Lower leg skin (tissue), 4 donors: Measurements from ENCODE around the gene GPR161. TPM values are rescaled to one million over a fixed set of nuclear protein-coding genes. Genes with fewer than 3 reads are reported as not detected.
A peak's percentile ranks its signal among the peaks of the same experiment; 100 is the strongest.

Experiments used
- DNase-seq, 2 donors: peaks; one replicate each; pipeline ENCODE4 v3.0.0-alpha.2; 2019; ENCODE audit warnings: low spot score in 2 of 2
- H3K4me3 ChIP-seq: fragments of 200-600 bp; sonication (generic); 2 replicates; pipeline ENCODE4 v1.5.1; 2017; ENCODE audit warnings: mild to moderate bottlenecking, low read depth; ENCODE audit not compliant: poor library complexity, severe bottlenecking
- CTCF ChIP-seq, 3 donors: fragments of 450-650 bp; IDR thresholded peaks; one replicate each; pipeline ENCODE4 v1.5.1; 2016; ENCODE audit warnings: antibody characterized with exemption in 3 of 3, mild to moderate bottlenecking in 3 of 3, moderate library complexity in 2 of 3
- POLR2A ChIP-seq, 2 donors: fragments of 450-650 bp; IDR thresholded peaks; one replicate each; pipeline ENCODE4 v1.6.1; 2016 to 2017; ENCODE audit warnings: antibody characterized with exemption in 2 of 2, mild to moderate bottlenecking in 1 of 2, moderate library complexity in 1 of 2
- WGBS, 2 donors: methylation state at CpG; one replicate each; pipeline ENCODE4 v1.1.5; 2018; 5-methylcytosine and 5-hydroxymethylcytosine counted together
- intact Hi-C: fragments of 100-400 bp; cut with DNase I; formaldehyde crosslinking; loops from one replicate; pipeline ENCODE4 v1.15.0; 2023; ENCODE audit warnings: low total_unique reads
- total RNA-seq, 4 donors: library from RNA; depleted of rRNA; stranded (reverse); fragments of >200 nt; gene quantifications; one replicate each; pipeline ENCODE4 v1.1.0, GENCODE V29; 2016

GPR161 gene
- total RNA-seq, 4 donors from 2014 or later, result 0.97 to 5.9 (median 1.6) TPM

DNA sequence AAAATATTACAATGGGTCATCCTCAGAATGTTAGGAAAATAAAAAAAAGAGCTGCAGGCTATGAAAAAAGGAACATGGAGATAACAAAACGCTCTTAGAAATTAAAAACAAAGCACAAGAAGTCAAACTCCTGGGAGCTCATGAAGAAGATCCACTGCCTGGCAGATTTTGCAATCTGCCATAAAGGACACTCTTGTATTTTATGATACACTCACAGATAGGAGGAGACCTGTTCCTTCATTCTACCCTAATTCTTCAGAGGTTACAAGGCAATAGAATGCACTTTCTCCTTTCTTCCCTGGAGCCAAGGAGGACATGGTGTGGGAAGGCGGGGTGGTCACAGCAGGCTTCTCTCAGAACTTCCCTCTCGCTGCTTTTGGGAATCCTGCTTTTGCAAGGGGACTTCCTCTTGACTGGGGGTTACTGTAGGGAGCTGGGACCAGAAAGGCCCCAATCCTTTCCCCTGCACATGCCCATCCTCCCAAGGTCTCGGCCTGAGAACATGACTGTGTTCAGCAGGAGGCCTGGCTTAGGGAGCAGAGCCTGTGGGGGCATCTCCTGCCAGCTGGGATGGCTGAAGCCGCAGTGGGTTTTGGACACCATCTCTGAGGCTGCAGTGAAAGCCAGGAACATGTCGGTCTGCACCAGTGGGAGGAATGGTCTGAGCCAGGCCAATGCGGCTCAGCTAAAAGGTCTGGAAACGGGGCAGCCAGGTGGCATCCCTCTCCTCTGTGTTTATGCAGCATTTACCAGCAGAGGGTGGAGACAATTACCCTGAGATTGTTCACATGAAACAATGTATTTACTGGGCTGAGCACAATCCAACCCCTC, 44.8 kb downstream of the GPR161 start:
- intact Hi-C loops, result no loop called here

GRCh38 chr1:168091063-168091462, 45.7 kb downstream of the GPR161 start:
- no peak for TF ChIP-seq CTCF (IDR thresholded peaks at IDR 0.05)
- no peak for TF ChIP-seq POLR2A (IDR thresholded peaks at IDR 0.05)
- whole genome bisulfite sequencing, 2 donors, result 94% methylated on average over 9 of the region's 9 CpGs
- DNase-seq, result peak in 1 of 2 donors; percentile 61
- no peak overlapping the region for H3K4me3 ChIP-seq
- intact Hi-C loops, result no loop called here

More for the DNA sequence above, 44.8 kb downstream of the GPR161 start:
- H3K4me3 ChIP-seq, result no peak overlapping the region
- peak in 1 of 2 donors; percentile 63 for DNase-seq
- WGBS, 2 donors, result 81 to 91% methylated on average over 8 of the region's 8 CpGs
- TF ChIP-seq CTCF (IDR thresholded peaks at IDR 0.05) (no peak), POLR2A (IDR thresholded peaks at IDR 0.05) (no peak)

DNA sequence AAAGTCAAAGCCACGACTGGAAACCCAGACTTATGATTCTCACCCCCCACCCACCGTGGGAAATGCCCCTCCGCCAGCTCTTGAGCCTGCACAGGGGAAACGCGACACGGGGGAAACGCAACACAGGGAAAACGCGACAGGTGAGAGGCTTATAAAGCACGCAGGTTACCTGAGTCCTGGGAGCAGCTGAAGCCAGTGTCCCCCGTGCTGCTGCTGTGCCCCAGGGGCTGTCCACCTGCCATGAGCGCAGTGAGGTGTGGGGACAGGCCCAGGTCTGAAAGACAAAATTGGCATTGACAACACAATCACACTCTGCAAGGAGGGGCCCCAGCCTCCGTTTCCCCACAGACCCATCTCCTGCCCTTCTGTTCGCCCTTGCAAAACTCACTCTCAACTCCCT, 46.3 kb downstream of the GPR161 start:
- intact Hi-C loops, result no loop called here
- DNase-seq, result peak in 1 of 2 donors; percentile 39
- no peak overlapping the region for H3K4me3 ChIP-seq
- TF ChIP-seq CTCF (IDR thresholded peaks at IDR 0.05) (no peak), POLR2A (IDR thresholded peaks at IDR 0.05) (no peak)
- 93 to 96% methylated on average over 14 of the region's 14 CpGs for WGBS, 2 donors

GRCh38 chr1:168089979-168090337, 46.8 kb downstream of the GPR161 start:
- no peak for DNase-seq
- no peak for TF ChIP-seq CTCF (IDR thresholded peaks at IDR 0.05)
- no peak for TF ChIP-seq POLR2A (IDR thresholded peaks at IDR 0.05)
- intact Hi-C loops, result no loop called here
- WGBS, 2 donors, result 98% methylated on average over 2 of the region's 2 CpGs
- no peak overlapping the region for H3K4me3 ChIP-seq

DNA sequence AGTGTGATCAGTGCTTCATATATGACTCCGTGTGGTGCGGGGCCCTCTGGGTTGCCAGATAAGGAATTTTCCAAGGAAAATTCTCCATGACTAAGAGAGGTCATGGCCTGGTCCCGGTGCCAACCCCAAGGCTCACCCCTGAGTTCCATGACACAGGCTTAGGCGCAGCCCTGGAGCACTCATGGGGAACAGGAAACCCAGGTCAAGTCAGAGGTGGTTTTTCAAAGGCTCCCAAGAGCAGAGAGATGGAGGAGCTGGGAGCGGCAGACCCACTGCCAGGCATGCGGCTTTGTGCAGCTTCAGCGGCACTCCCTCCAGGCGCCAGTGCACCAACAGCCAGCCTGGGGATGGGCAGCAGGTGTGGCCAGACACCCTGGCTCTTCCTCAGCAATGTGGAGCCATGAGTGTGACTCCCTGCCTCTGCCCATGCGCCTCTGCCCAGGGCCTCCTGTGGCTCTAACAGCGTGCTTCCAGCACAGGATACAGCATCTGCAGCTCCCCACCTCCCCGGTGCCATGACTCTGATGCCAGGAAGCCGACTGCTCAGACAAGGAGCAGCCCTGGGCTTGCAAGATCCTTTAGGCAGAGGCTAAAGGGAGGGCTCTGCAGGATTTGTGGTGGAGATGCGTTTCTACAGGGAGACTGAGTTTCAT, 47.3 kb downstream of the GPR161 start:
- DNase-seq, result peak in 1 of 2 donors; percentile 72
- no peak for TF ChIP-seq CTCF (IDR thresholded peaks at IDR 0.05)
- TF ChIP-seq POLR2A (IDR thresholded peaks at IDR 0.05), result no peak
- H3K4me3 ChIP-seq, result no peak overlapping the region
- WGBS, 2 donors, result 64 to 76% methylated on average over 7 to 13 of the region's 13 CpGs
- intact Hi-C loops, result no loop called here
